ENCODE data around the gene PIK3CD. TPM values are rescaled to one million over a fixed set of nuclear protein-coding genes. Genes with fewer than 3 reads are reported as not detected.

The PIK3CD gene
- total and polyA plus RNA-seq, 2 donors: 15.1 to 30.4 TPM

- no peak overlapping the region for H3K4me3 ChIP-seq (ENCODE audit: low read length in 2 of 2)
Measured at GRCh38 chr1:9657521-9658032, 6.0 kb downstream of the PIK3CD start.

GRCh38 chr1:9658199-9658598 lies 6.7 kb downstream of the PIK3CD start:
- Histone ChIP-seq H3K27ac (ENCODE audit: low read depth in 1 of 2, low read length in 1 of 2) (no peak overlapping the region), H3K4me1 (ENCODE audit: control insufficient read depth in 2 of 2, insufficient read depth in 2 of 2, low read length in 2 of 2) (peaks cover 3 to 35% of the 10 kb centered on the region in 2 donors), H3K27me3 (ENCODE audit: control insufficient read depth in 2 of 2, insufficient read depth in 1 of 2, low read length in 1 of 2) (peaks cover 0 to 1% of the 10 kb centered on the region in 2 donors), H3K4me3 (ENCODE audit: low read length in 2 of 2) (no peak overlapping the region), H3K9me3 (ENCODE audit: control insufficient read depth in 2 of 2, insufficient read depth in 1 of 2, low read length in 1 of 2) (no peaks in the 10 kb centered on the region), H3K36me3 (ENCODE audit: control insufficient read depth in 2 of 2, insufficient read depth in 2 of 2, low read length in 1 of 2) (peaks cover 4 to 6% of the 10 kb centered on the region in 2 donors)
- no peak for DNase-seq (ENCODE audit: low read depth in 6 of 9, low spot score in 9 of 9)
- 67% methylated on average over 4 of the region's 4 CpGs for WGBS

More at GRCh38 chr1:9657521-9658032, 6.0 kb downstream of the PIK3CD start:
- peaks cover 0 to 8% of the 10 kb centered on the region in 2 donors for H3K27me3 ChIP-seq (ENCODE audit: control insufficient read depth in 2 of 2, insufficient read depth in 1 of 2, low read length in 1 of 2)
- H3K27ac ChIP-seq (ENCODE audit: low read depth in 1 of 2, low read length in 1 of 2): no peak overlapping the region
- peaks cover 0 to 4% of the 10 kb centered on the region in 2 donors for H3K36me3 ChIP-seq (ENCODE audit: control insufficient read depth in 2 of 2, insufficient read depth in 2 of 2, low read length in 1 of 2)
- peaks cover 0 to 4% of the 10 kb centered on the region in 2 donors for H3K9me3 ChIP-seq (ENCODE audit: control insufficient read depth in 2 of 2, insufficient read depth in 1 of 2, low read length in 1 of 2)
- peaks cover 3 to 41% of the 10 kb centered on the region in 2 donors for H3K4me1 ChIP-seq (ENCODE audit: control insufficient read depth in 2 of 2, insufficient read depth in 2 of 2, low read length in 2 of 2)
- WGBS: 99% methylated on average over 2 of the region's 2 CpGs
- no peak for DNase-seq (ENCODE audit: low read depth in 6 of 9, low spot score in 9 of 9)

GRCh38 chr1:9659328-9659727 lies 7.8 kb downstream of the PIK3CD start:
- Histone ChIP-seq H3K9me3 (ENCODE audit: control insufficient read depth in 2 of 2, insufficient read depth in 1 of 2, low read length in 1 of 2) (no peaks in the 10 kb centered on the region), H3K36me3 (ENCODE audit: control insufficient read depth in 2 of 2, insufficient read depth in 2 of 2, low read length in 1 of 2) (peaks cover 4 to 7% of the 10 kb centered on the region in 2 donors), H3K27ac (ENCODE audit: low read depth in 1 of 2, low read length in 1 of 2) (no peak overlapping the region), H3K4me3 (ENCODE audit: low read length in 2 of 2) (no peak overlapping the region), H3K4me1 (ENCODE audit: control insufficient read depth in 2 of 2, insufficient read depth in 2 of 2, low read length in 2 of 2) (peaks cover 3 to 23% of the 10 kb centered on the region in 2 donors), H3K27me3 (ENCODE audit: control insufficient read depth in 2 of 2, insufficient read depth in 1 of 2, low read length in 1 of 2) (no peaks in the 10 kb centered on the region)
- DNase-seq (ENCODE audit: low read depth in 6 of 9, low spot score in 9 of 9): no peak
- 94% methylated on average over 5 of the region's 5 CpGs for WGBS

DNA sequence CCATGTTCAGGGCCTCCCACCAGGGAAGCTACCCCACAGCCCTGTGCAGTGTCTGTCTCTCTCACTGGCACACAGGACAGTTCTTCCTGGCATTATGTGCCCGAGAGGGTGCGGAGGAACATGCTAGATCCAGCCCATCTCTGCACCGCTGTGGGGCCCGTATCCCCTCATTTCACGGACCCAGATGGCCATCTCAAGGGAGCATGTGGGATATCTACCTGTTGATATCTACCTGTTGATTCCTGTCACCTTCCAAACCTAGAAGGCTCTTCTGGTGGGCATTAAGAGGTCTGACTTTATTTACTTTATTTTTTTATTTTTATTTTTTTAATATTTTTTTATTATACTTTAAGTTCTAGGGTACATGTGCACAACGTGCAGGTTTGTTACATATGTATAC lies 11.7 kb downstream of the PIK3CD start:
- Histone ChIP-seq H3K27me3 (ENCODE audit: control insufficient read depth in 2 of 2, insufficient read depth in 1 of 2, low read length in 1 of 2) (no peaks in the 10 kb centered on the region), H3K4me3 (ENCODE audit: low read length in 2 of 2) (no peak overlapping the region), H3K9me3 (ENCODE audit: control insufficient read depth in 2 of 2, insufficient read depth in 1 of 2, low read length in 1 of 2) (no peaks in the 10 kb centered on the region), H3K36me3 (ENCODE audit: control insufficient read depth in 2 of 2, insufficient read depth in 2 of 2, low read length in 1 of 2) (peaks cover 8 to 12% of the 10 kb centered on the region in 2 donors), H3K4me1 (ENCODE audit: control insufficient read depth in 2 of 2, insufficient read depth in 2 of 2, low read length in 2 of 2) (no peaks in the 10 kb centered on the region), H3K27ac (ENCODE audit: low read depth in 1 of 2, low read length in 1 of 2) (no peak overlapping the region)
- WGBS: 97% methylated on average over 6 of the region's 6 CpGs
- no peak for DNase-seq (ENCODE audit: low read depth in 6 of 9, low spot score in 9 of 9)

DNA sequence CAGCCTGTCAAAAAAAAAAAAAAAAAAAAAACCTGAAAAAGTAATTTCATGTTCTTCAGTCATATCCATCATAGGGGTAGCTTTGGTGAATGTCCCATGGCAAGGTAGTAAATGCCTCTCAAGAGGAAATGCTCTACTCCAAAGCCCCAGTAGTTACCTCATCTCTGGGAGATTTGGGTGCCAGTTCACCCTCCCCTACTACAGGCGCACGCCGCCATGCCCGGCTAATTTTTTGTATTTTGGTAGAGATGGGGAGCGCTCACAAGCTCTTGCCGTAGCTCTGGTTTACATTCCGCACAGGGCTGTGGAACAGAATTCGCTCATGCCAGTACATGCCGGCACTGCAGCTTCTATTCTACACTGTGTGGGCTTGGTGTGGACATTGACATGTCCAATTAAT lies 13.7 kb downstream of the PIK3CD start:
- WGBS: 98% methylated on average over 9 of the region's 9 CpGs
- Histone ChIP-seq H3K27ac (ENCODE audit: low read depth in 1 of 2, low read length in 1 of 2) (no peak overlapping the region), H3K27me3 (ENCODE audit: control insufficient read depth in 2 of 2, insufficient read depth in 1 of 2, low read length in 1 of 2) (no peaks in the 10 kb centered on the region), H3K36me3 (ENCODE audit: control insufficient read depth in 2 of 2, insufficient read depth in 2 of 2, low read length in 1 of 2) (peaks cover 12 to 14% of the 10 kb centered on the region in 2 donors), H3K4me3 (ENCODE audit: low read length in 2 of 2) (no peak overlapping the region), H3K4me1 (ENCODE audit: control insufficient read depth in 2 of 2, insufficient read depth in 2 of 2, low read length in 2 of 2) (no peaks in the 10 kb centered on the region), H3K9me3 (ENCODE audit: control insufficient read depth in 2 of 2, insufficient read depth in 1 of 2, low read length in 1 of 2) (no peaks in the 10 kb centered on the region)
- no peak for DNase-seq (ENCODE audit: low read depth in 6 of 9, low spot score in 9 of 9)

DNA sequence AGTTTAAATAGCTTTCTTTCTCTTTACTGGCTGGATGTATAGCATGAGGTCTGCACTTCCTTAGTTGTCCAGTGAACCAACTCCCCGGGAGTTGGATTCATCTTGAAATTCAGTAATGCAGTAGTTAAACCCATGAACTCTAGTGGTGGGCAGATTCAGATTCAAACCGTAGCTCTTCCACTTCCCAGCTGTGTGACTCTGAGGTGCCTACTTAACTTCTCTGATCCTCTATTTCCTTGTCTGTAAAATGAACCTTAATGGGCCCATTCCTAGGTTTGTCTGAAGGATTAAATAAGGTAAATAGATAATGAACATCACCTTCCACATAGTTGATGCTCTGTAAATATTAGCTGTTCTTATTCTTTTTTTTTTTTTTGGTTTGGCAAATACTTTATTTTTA lies 16.5 kb downstream of the PIK3CD start:
- Histone ChIP-seq H3K9me3 (ENCODE audit: control insufficient read depth in 2 of 2, insufficient read depth in 1 of 2, low read length in 1 of 2) (no peaks in the 10 kb centered on the region), H3K4me3 (ENCODE audit: low read length in 2 of 2) (no peak overlapping the region), H3K27me3 (ENCODE audit: control insufficient read depth in 2 of 2, insufficient read depth in 1 of 2, low read length in 1 of 2) (no peaks in the 10 kb centered on the region), H3K27ac (ENCODE audit: low read depth in 1 of 2, low read length in 1 of 2) (no peak overlapping the region), H3K4me1 (ENCODE audit: control insufficient read depth in 2 of 2, insufficient read depth in 2 of 2, low read length in 2 of 2) (no peaks in the 10 kb centered on the region), H3K36me3 (ENCODE audit: control insufficient read depth in 2 of 2, insufficient read depth in 2 of 2, low read length in 1 of 2) (peaks cover 6 to 12% of the 10 kb centered on the region in 2 donors)
- WGBS: 90% methylated on average over 2 of the region's 2 CpGs
- no peak for DNase-seq (ENCODE audit: low read depth in 6 of 9, low spot score in 9 of 9)

- Histone ChIP-seq H3K4me1 (ENCODE audit: control insufficient read depth in 2 of 2, insufficient read depth in 2 of 2, low read length in 2 of 2) (no peaks in the 10 kb centered on the region), H3K9me3 (ENCODE audit: control insufficient read depth in 2 of 2, insufficient read depth in 1 of 2, low read length in 1 of 2) (no peaks in the 10 kb centered on the region), H3K27ac (ENCODE audit: low read depth in 1 of 2, low read length in 1 of 2) (no peak overlapping the region), H3K36me3 (ENCODE audit: control insufficient read depth in 2 of 2, insufficient read depth in 2 of 2, low read length in 1 of 2) (peaks cover 3 to 17% of the 10 kb centered on the region in 2 donors), H3K27me3 (ENCODE audit: control insufficient read depth in 2 of 2, insufficient read depth in 1 of 2, low read length in 1 of 2) (no peaks in the 10 kb centered on the region), H3K4me3 (ENCODE audit: low read length in 2 of 2) (no peak overlapping the region)
- no peak for DNase-seq (ENCODE audit: low read depth in 6 of 9, low spot score in 9 of 9)
- whole genome bisulfite sequencing: 95% methylated on average over 2 of the region's 2 CpGs
Measured at GRCh38 chr1:9670085-9670484, 18.6 kb downstream of the PIK3CD start.

- H3K4me1 ChIP-seq (ENCODE audit: control insufficient read depth in 2 of 2, insufficient read depth in 2 of 2, low read length in 2 of 2): no peaks in the 10 kb centered on the region
- DNase-seq (ENCODE audit: low read depth in 6 of 9, low spot score in 9 of 9): no peak
- 96% methylated on average over 8 of the region's 8 CpGs for WGBS
- no peaks in the 10 kb centered on the region for H3K9me3 ChIP-seq (ENCODE audit: control insufficient read depth in 2 of 2, insufficient read depth in 1 of 2, low read length in 1 of 2)
- peaks cover 3 to 13% of the 10 kb centered on the region in 2 donors for H3K36me3 ChIP-seq (ENCODE audit: control insufficient read depth in 2 of 2, insufficient read depth in 2 of 2, low read length in 1 of 2)
- no peak overlapping the region for H3K27ac ChIP-seq (ENCODE audit: low read depth in 1 of 2, low read length in 1 of 2)
- no peaks in the 10 kb centered on the region for H3K27me3 ChIP-seq (ENCODE audit: control insufficient read depth in 2 of 2, insufficient read depth in 1 of 2, low read length in 1 of 2)
- no peak overlapping the region for H3K4me3 ChIP-seq (ENCODE audit: low read length in 2 of 2)
Measured at GRCh38 chr1:9671377-9672140, 20.0 kb downstream of the PIK3CD start.

GRCh38 chr1:9672444-9672843 lies 20.9 kb downstream of the PIK3CD start:
- DNase-seq (ENCODE audit: low read depth in 6 of 9, low spot score in 9 of 9): no peak
- Histone ChIP-seq H3K9me3 (ENCODE audit: control insufficient read depth in 2 of 2, insufficient read depth in 1 of 2, low read length in 1 of 2) (no peaks in the 10 kb centered on the region), H3K36me3 (ENCODE audit: control insufficient read depth in 2 of 2, insufficient read depth in 2 of 2, low read length in 1 of 2) (peaks cover 3 to 17% of the 10 kb centered on the region in 2 donors), H3K27ac (ENCODE audit: low read depth in 1 of 2, low read length in 1 of 2) (no peak overlapping the region), H3K27me3 (ENCODE audit: control insufficient read depth in 2 of 2, insufficient read depth in 1 of 2, low read length in 1 of 2) (no peaks in the 10 kb centered on the region), H3K4me1 (ENCODE audit: control insufficient read depth in 2 of 2, insufficient read depth in 2 of 2, low read length in 2 of 2) (no peaks in the 10 kb centered on the region), H3K4me3 (ENCODE audit: low read length in 2 of 2) (no peak overlapping the region)
- WGBS: 96% methylated on average over 5 of the region's 5 CpGs

All from thymus (tissue), 11 donors.